ENCODE results near the gene RPS3A. TPM values are rescaled to one million over a fixed set of nuclear protein-coding genes. Genes with fewer than 3 reads are reported as not detected.

RPS3A gene
- total and polyA plus RNA-seq, 2 donors (not counting 3 experiments of a cell fraction or from before 2014, with no cell fraction given), result 1,367 to 1,494 TPM

DNA sequence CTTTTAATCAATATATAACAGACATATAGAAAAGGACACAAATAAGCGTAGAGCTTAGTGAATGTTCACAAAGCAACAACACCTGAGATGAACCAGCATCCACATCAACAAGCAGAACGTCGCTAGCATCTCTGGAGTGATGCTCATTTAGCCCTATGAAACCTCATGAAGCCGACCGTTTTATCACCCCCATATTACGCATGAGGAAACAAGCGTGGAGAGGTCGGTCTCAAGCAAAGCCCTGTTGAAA is 524 bp upstream of the RPS3A start:
- intact Hi-C loops (cut with micrococcal nuclease), result loop anchor here (1.0 to 5.0 kb wide), 2 partner anchors 84 to 318 kb away; partner anchors contain the start of gene LRBA
- FAIRE-seq, result no peak
- POLR2A ChIA-PET, result interaction anchor here (1.0 kb wide), 1 partner anchor 83 kb away, joined by 3 read pairs; no protein-coding TSS in a partner anchor

DNA sequence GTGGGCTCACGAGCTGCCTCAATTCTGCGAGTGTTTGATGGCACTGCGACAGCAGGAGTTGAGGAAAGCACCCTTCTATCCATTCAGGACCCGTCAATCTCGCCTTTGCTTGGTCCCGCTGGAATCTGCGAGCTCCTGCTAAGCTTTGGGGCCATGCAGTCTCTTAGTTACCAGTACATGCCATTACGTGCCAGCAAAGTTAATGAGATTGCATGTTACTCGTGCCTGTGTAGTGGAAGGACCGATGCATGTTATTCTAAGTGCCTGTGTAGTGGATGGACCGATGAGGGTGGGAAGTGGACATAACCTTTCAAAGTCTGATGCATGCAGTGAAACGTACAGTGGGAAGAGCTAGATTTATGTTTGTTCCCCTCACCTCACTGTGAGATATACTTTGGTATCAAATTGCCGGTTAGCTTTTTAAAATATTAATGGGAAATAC is 569 bp downstream of the RPS3A start:
- DNase-seq (ENCODE audit: low read depth, low spot score), result no peak
- dilution Hi-C loops (cut with MboI; ENCODE audit: extremely low pct_ligation_motif_present, low sequenced_read_pairs), result no loop called here
- H3K4me3 ChIP-seq (replicated peaks in 1 of 3; ENCODE audit: insufficient read depth in 1 of 3, low read depth in 1 of 3, low read length in 3 of 3), result peak overlapping the region; percentile 46 to 89 (median 78)

More for the DNA sequence above, 524 bp upstream of the RPS3A start:
- TF ChIP-seq JUN (IDR thresholded peaks at IDR 0.05; ENCODE audit: borderline replicate concordance, insufficient read depth, insufficient read length, low read depth), result no peak
- CTCF ChIA-PET, result interaction anchor here (0.9 to 1.3 kb wide), 2 partner anchors 9 to 67 kb away, joined by 3 to 5 read pairs; no protein-coding TSS in a partner anchor
- BruUV-seq (replicated peaks), result TSS peak; percentile 37
- H2AFZ ChIP-seq (ENCODE audit: low read depth, low read length), result peak overlapping the region; percentile 94
- dilution Hi-C loops (cut with MboI; ENCODE audit: extremely low pct_ligation_motif_present, low sequenced_read_pairs), result no loop called here
- peak overlapping the region in 2 of 3 experiments; percentile 11 to 63 for H3K4me3 ChIP-seq (replicated peaks in 1 of 3; ENCODE audit: insufficient read depth in 1 of 3, low read depth in 1 of 3, low read length in 3 of 3)
- DNase-seq (ENCODE audit: low read depth, low spot score), result no peak
- H3K9ac ChIP-seq (replicated peaks; ENCODE audit: extremely low read depth, insufficient read depth, low read length), result peak overlapping the region; percentile 21
- peaks cover 4% of the 10 kb centered on the region for H4K20me1 ChIP-seq (replicated peaks; ENCODE audit: control insufficient read depth, extremely low read depth, insufficient read depth, low read length)
- H3K79me2 ChIP-seq (ENCODE audit: control insufficient read depth, insufficient read depth, low read length), result peaks cover 39% of the 10 kb centered on the region
- no peaks in the 10 kb centered on the region for H3K9me3 ChIP-seq (replicated peaks; ENCODE audit: control insufficient read depth, insufficient read depth, low read length)
- peak overlapping the region; percentile 78 for H3K4me2 ChIP-seq (ENCODE audit: insufficient read depth, low read length)
- H3K36me3 ChIP-seq (ENCODE audit: control insufficient read depth in 2 of 2, extremely low read depth in 1 of 2, insufficient read depth in 2 of 2, low read length in 2 of 2), result peaks cover 5 to 22% of the 10 kb centered on the region in 2 experiments
- H3K27me3 ChIP-seq (ENCODE audit: control insufficient read depth in 2 of 2, insufficient read depth in 2 of 2, low read length in 2 of 2), result no peaks in the 10 kb centered on the region
- peaks cover 17% of the 10 kb centered on the region for H3K4me1 ChIP-seq (ENCODE audit: control insufficient read depth, extremely low read depth, insufficient read depth, low read length)
- no peak overlapping the region for H3K27ac ChIP-seq (ENCODE audit: insufficient read depth, low read depth, low read length)
- no peaks in the 10 kb centered on the region for H3K9me1 ChIP-seq (replicated peaks; ENCODE audit: control insufficient read depth, extremely low read depth, insufficient read depth, low read length)

More for the DNA sequence above, 569 bp downstream of the RPS3A start:
- H3K36me3 ChIP-seq (ENCODE audit: control insufficient read depth in 2 of 2, extremely low read depth in 1 of 2, insufficient read depth in 2 of 2, low read length in 2 of 2), result peaks cover 9 to 22% of the 10 kb centered on the region in 2 experiments
- FAIRE-seq, result no peak
- ChIA-PET POLR2A (interaction anchor here (0.6 to 0.7 kb wide), 2 partner anchors 15 to 1001 kb away, joined by 3 to 6 read pairs; no protein-coding TSS in a partner anchor), CTCF (interaction anchor here (1.2 kb wide), 1 partner anchor 17 kb away, joined by 5 read pairs; no protein-coding TSS in a partner anchor)
- H3K27me3 ChIP-seq (ENCODE audit: control insufficient read depth in 2 of 2, insufficient read depth in 2 of 2, low read length in 2 of 2), result no peaks in the 10 kb centered on the region
- intact Hi-C loops (cut with micrococcal nuclease), result loop anchor here (1.0 to 5.0 kb wide), 3 partner anchors 85 to 661 kb away; partner anchors contain the start of genes GATB and LRBA
- TF ChIP-seq MYC (IDR thresholded peaks at IDR 0.05; ENCODE audit: low read depth, low read length), result no peak
- no peak for TF ChIP-seq JUN (IDR thresholded peaks at IDR 0.05; ENCODE audit: borderline replicate concordance, insufficient read depth, insufficient read length, low read depth)
- peaks cover 4% of the 10 kb centered on the region for H4K20me1 ChIP-seq (replicated peaks; ENCODE audit: control insufficient read depth, extremely low read depth, insufficient read depth, low read length)
- BruUV-seq (replicated peaks), result no TSS peak
- peak overlapping the region; percentile 93 for H3K9ac ChIP-seq (replicated peaks; ENCODE audit: extremely low read depth, insufficient read depth, low read length)
- H3K79me2 ChIP-seq (ENCODE audit: control insufficient read depth, insufficient read depth, low read length), result peaks cover 39% of the 10 kb centered on the region
- peak overlapping the region; percentile 94 for H3K4me2 ChIP-seq (ENCODE audit: insufficient read depth, low read length)
- H3K9me1 ChIP-seq (replicated peaks; ENCODE audit: control insufficient read depth, extremely low read depth, insufficient read depth, low read length), result no peaks in the 10 kb centered on the region
- H3K27ac ChIP-seq (ENCODE audit: insufficient read depth, low read depth, low read length), result peak overlapping the region; percentile 69
- H2AFZ ChIP-seq (ENCODE audit: low read depth, low read length), result no peak overlapping the region
- H3K4me1 ChIP-seq (ENCODE audit: control insufficient read depth, extremely low read depth, insufficient read depth, low read length), result peaks cover 17% of the 10 kb centered on the region
- no peaks in the 10 kb centered on the region for H3K9me3 ChIP-seq (replicated peaks; ENCODE audit: control insufficient read depth, insufficient read depth, low read length)

Data from endothelial cell of umbilical vein (primary cell).